A549 (cell line): Measurements from ENCODE around the gene AGAP3. TPM values are rescaled to one million over a fixed set of nuclear protein-coding genes. Genes with fewer than 3 reads are reported as not detected.

ENCODE experiments used
- ATAC-seq, 2 experiments: fragments of 200-7000 bp in 1 of 2; fragments of >200 bp in 1 of 2; cut with Nextera tagmentation in 1 of 2; cut with Tn5 transposase in 1 of 2; 3 replicates each; pipeline versions ENCODE4 v1.8.0 to v1.9.1; 2018 to 2020; ENCODE audit warnings: mild to moderate bottlenecking in 1 of 2, moderate library complexity in 1 of 2
- CTCF ChIA-PET: fragments of 300-600 bp; sonication (Branson Sonifier 250); formaldehyde crosslinking; extraction: SDS; loops from one replicate; lab custom pipeline; 2021; ENCODE audit warnings: antibody characterized with exemption, inconsistent platforms; lab: Yijun Ruan, JAX
- POLR2A ChIA-PET: fragments of 350-600 bp; formaldehyde crosslinking; extraction: SDS; loops from one replicate; lab custom pipeline; 2021; ENCODE audit warnings: antibody characterized with exemption, inconsistent platforms; lab: Yijun Ruan, JAX
- DNase-seq, 2 experiments: peaks; one replicate each; pipeline versions ENCODE4 v3.0.0 to v3.0.0-alpha.2; 2011 to 2016; ENCODE audit warnings: low read depth in 1 of 2, low spot score in 1 of 2
- FAIRE-seq: peaks from 2 replicates; lab custom pipeline; 2011; peaks lifted over from hg19 to GRCh38; lab: Jason Lieb, UNC
- H3K27ac ChIP-seq, 2 experiments: fragments of >200 bp; sonication (Bioruptor Twin); formaldehyde crosslinking; 3 replicates each; pipeline ENCODE4 v1.5.1; 2016 to 2017
- H3K4me1 ChIP-seq: fragments of >200 bp; sonication (Bioruptor Twin); formaldehyde crosslinking; 3 replicates; pipeline ENCODE4 v1.6.1; 2016
- H3K4me2 ChIP-seq: fragments of >200 bp; sonication (Bioruptor Twin); formaldehyde crosslinking; 3 replicates; pipeline ENCODE4 v1.6.1; 2016
- H3K4me3 ChIP-seq: fragments of >200 bp; sonication (Bioruptor Twin); formaldehyde crosslinking; 3 replicates; pipeline ENCODE4 v1.5.1; 2016
- H3K9me3 ChIP-seq: fragments of >200 bp; sonication (Bioruptor Twin); formaldehyde crosslinking; 3 replicates; pipeline ENCODE4 v1.6.1; 2016
- BHLHE40 ChIP-seq: IDR thresholded peaks from 2 replicates; pipeline ENCODE4 v1.6.1; 2012; ENCODE audit warnings: low read depth, low read length, inconsistent platforms
- CEBPB ChIP-seq, 2 experiments: fragments of >200 bp in 1 of 2; sonication (Bioruptor Twin) in 1 of 2; formaldehyde crosslinking in 1 of 2; IDR thresholded peaks; 2 replicates each; pipeline ENCODE4 v1.6.1; 2012 to 2016
- EHMT2 ChIP-seq: fragments of 200-600 bp; sonication (generic); IDR thresholded peaks from 2 replicates; pipeline ENCODE4 v1.6.1; 2016; ENCODE audit warnings: antibody characterized with exemption, low read depth, mild to moderate bottlenecking, moderate library complexity
- EP300 ChIP-seq, 2 experiments: fragments of >200 bp; sonication (Bioruptor Twin); formaldehyde crosslinking; IDR thresholded peaks; 2 replicates in 1 of 2; 3 replicates in 1 of 2; pipeline ENCODE4 v1.6.1; 2016 to 2017
- ESRRA ChIP-seq: fragments of 150-350 bp; IDR thresholded peaks from 2 replicates; pipeline ENCODE4 v1.6.1; 2014; ENCODE audit warnings: mild to moderate bottlenecking, low read length, borderline replicate concordance
- FOSL2 ChIP-seq, 2 experiments: fragments of 450-650 bp in 1 of 2; fragments of >200 bp in 1 of 2; sonication (Bioruptor Twin) in 1 of 2; formaldehyde crosslinking; IDR thresholded peaks; 2 replicates each; pipeline versions ENCODE4 v1.5.0 to v1.6.1; 2016 to 2020; ENCODE audit warnings: mild to moderate bottlenecking in 1 of 2, moderate library complexity in 1 of 2
- HEYL ChIP-seq: fragments of 250-450 bp; sonication (Bioruptor Pico); IDR thresholded peaks from 2 replicates; pipeline ENCODE4 v1.8.0; 2021; ENCODE audit warnings: mild to moderate bottlenecking, moderate library complexity
- HOXB5 ChIP-seq: fragments of 250-450 bp; sonication (Bioruptor Pico); IDR thresholded peaks from 2 replicates; pipeline ENCODE4 v1.5.0; 2020; ENCODE audit warnings: mild to moderate bottlenecking, moderate library complexity
- JUNB ChIP-seq: fragments of >200 bp; sonication (Bioruptor Twin); formaldehyde crosslinking; IDR thresholded peaks from 2 replicates; pipeline ENCODE4 v1.6.1; 2016
- KDM5A ChIP-seq: fragments of 200-600 bp; sonication (generic); IDR thresholded peaks from 2 replicates; pipeline ENCODE4 v1.6.1; 2016; ENCODE audit warnings: antibody characterized with exemption, mild to moderate bottlenecking
- MAFK ChIP-seq: fragments of 450-650 bp; IDR thresholded peaks from 2 replicates; pipeline ENCODE4 v1.6.1; 2014; ENCODE audit not compliant: partially characterized antibody
- NFE2L2 ChIP-seq: fragments of 150-350 bp; conservative IDR thresholded peaks from 2 replicates; pipeline ENCODE4 v1.6.1; 2014; ENCODE audit warnings: low read length
- NPAS2 ChIP-seq: fragments of 250-450 bp; sonication (Bioruptor Pico); IDR thresholded peaks from 2 replicates; pipeline ENCODE4 v1.8.0; 2022; ENCODE audit warnings: mild to moderate bottlenecking, moderate library complexity, borderline replicate concordance
- PBX3 ChIP-seq: IDR thresholded peaks from 2 replicates; pipeline ENCODE4 v1.6.1; 2012
- PHF8 ChIP-seq: fragments of 200-600 bp; sonication (generic); IDR thresholded peaks from 2 replicates; pipeline ENCODE4 v1.6.1; 2016; ENCODE audit warnings: low read depth, mild to moderate bottlenecking, antibody characterized with exemption, moderate library complexity, borderline replicate concordance
- POLR2A ChIP-seq: IDR thresholded peaks from 2 replicates; pipeline ENCODE4 v1.6.1; 2012; ENCODE audit warnings: mild to moderate bottlenecking, low read length
- RAD21 ChIP-seq, 2 experiments: fragments of >200 bp in 1 of 2; sonication (Bioruptor Twin) in 1 of 2; formaldehyde crosslinking in 1 of 2; IDR thresholded peaks in 1 of 2; conservative IDR thresholded peaks in 1 of 2; 2 replicates in 1 of 2; 3 replicates in 1 of 2; pipeline ENCODE4 v1.6.1; 2012 to 2018; ENCODE audit warnings: inconsistent platforms in 1 of 2
- RCOR1 ChIP-seq: fragments of 150-350 bp; IDR thresholded peaks from 2 replicates; pipeline ENCODE4 v1.6.1; 2014; ENCODE audit warnings: antibody characterized with exemption, low read length, low read depth
- RNF2 ChIP-seq: fragments of 200-600 bp; sonication (generic); IDR thresholded peaks from 2 replicates; pipeline ENCODE4 v1.6.1; 2016; ENCODE audit warnings: low read depth, mild to moderate bottlenecking, antibody characterized with exemption, moderate library complexity, borderline replicate concordance
- SREBF2 ChIP-seq: fragments of 450-650 bp; IDR thresholded peaks from 2 replicates; pipeline ENCODE4 v1.6.1; 2014; ENCODE audit warnings: mild to moderate bottlenecking, moderate library complexity
- USF2 ChIP-seq: fragments of 450-650 bp; IDR thresholded peaks from 2 replicates; pipeline ENCODE4 v1.6.1; 2014; ENCODE audit warnings: antibody characterized with exemption
- ZC3H11A ChIP-seq: fragments of 450-650 bp; IDR thresholded peaks from 2 replicates; pipeline ENCODE4 v1.6.1; 2014; ENCODE audit warnings: antibody characterized with exemption, mild to moderate bottlenecking
- ZFP36 ChIP-seq: fragments of 450-650 bp; IDR thresholded peaks from 2 replicates; pipeline ENCODE4 v1.6.1; 2014; ENCODE audit warnings: borderline replicate concordance; ENCODE audit not compliant: partially characterized antibody
- ZNF302 ChIP-seq: fragments of 250-450 bp; sonication (Bioruptor Pico); IDR thresholded peaks from 2 replicates; pipeline ENCODE4 v1.9.0; 2021; ENCODE audit warnings: inconsistent platforms, mild to moderate bottlenecking, moderate library complexity
- ZSCAN20 ChIP-seq: fragments of 250-450 bp; sonication (Bioruptor Pico); IDR thresholded peaks from 2 replicates; pipeline ENCODE4 v1.8.0; 2022; ENCODE audit warnings: mild to moderate bottlenecking, moderate library complexity
- WGBS: methylation state at CpG from one replicate; pipeline ENCODE4 v1.1.6; 2017; ENCODE audit errors: missing lambda C conversion rate; 5-methylcytosine and 5-hydroxymethylcytosine counted together
- polyA plus RNA-seq, 4 experiments: library from polyadenylated mRNA; depleted of rRNA in 3 of 4; stranded (reverse); fragments of >200 nt; fragmentation: RNase III in 1 of 4; extraction: RNeasy Plus Mini Kit Qiagen cat#74134 plus additional on column Dnase treatment in 1 of 4; gene quantifications; 2 replicates in 3 of 4; 3 replicates in 1 of 4; pipeline ENCODE4 v1.2.3, GENCODE V29; 2011 to 2017
- TF ChIP-seq, protein P1 (sequence below): IDR thresholded peaks from 2 replicates; pipeline ENCODE4 v1.6.1; 2012
- TF ChIP-seq, protein P2 (sequence below): fragments of >200 bp; sonication (Bioruptor Twin); formaldehyde crosslinking; IDR thresholded peaks from 3 replicates; pipeline ENCODE4 v1.5.1; 2016
- TF ChIP-seq, protein P3 (sequence below): fragments of 200-600 bp; sonication (generic); IDR thresholded peaks from 2 replicates; pipeline ENCODE4 v1.6.1; 2016; ENCODE audit warnings: antibody characterized with exemption, mild to moderate bottlenecking, moderate library complexity

The AGAP3 gene
- polyA plus RNA-seq, 2 of the 4 experiments (the other 2 are of a cell fraction): 33.8 to 45.9 TPM

DNA sequence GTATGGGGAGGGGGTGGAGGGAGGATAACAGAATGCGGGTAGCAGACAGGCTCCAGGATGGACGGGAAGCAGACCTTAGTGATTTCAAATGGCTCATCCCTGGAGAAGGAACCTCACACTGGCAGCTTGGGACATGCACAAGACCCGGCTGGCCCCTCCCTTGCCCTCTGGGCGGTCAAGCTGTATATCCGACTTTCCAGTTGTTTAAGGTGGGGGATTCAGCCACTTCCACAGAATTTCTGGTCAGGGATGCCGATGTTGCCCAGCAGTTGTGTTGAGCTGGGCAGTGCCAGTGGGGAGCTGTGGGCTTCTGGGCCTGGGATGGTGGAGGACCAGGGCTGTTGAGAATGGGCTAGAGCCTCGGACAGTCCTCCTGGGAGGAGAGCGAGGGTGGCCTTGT is 42.4 kb downstream of the AGAP3 start (continued):
- TF ChIP-seq NPAS2 (no peak), HOXB5 (CRISPR knock-in tag) (no peak), BHLHE40 (no peak), FOSL2 (IDR thresholded peaks at IDR 0.05) (no peak), FOSL2 (CRISPR knock-in tag; IDR thresholded peaks at IDR 0.05) (no peak), EP300 (IDR thresholded peaks at IDR 0.05) (no peak), NFE2L2 (no peak)
- TF ChIP-seq, all 56 proteins: peak for 0

GRCh38 chr7:151129117-151129959 is 43.1 kb downstream of the AGAP3 start:
- ChIA-PET POLR2A (no interaction called here), CTCF (interaction anchor here (0.6 to 5.1 kb wide), 16 partner anchors 9 to 231 kb away, joined by 3 to 25 read pairs (median 4); partner anchors contain the start of gene GBX1)
- ATAC-seq (no peak), DNase-seq (no peak), FAIRE-seq (no peak)
- H3K4me3 ChIP-seq: no peak overlapping the region
- no peak overlapping the region for H3K4me2 ChIP-seq
- TF ChIP-seq KDM5A (no peak), POLR2A (no peak), ZSCAN20 (CRISPR knock-in tag) (no peak), RNF2 (no peak), PBX3 (no peak), HEYL (CRISPR knock-in tag) (no peak), CEBPB (IDR thresholded peaks at IDR 0.05) (no peak), EHMT2 (no peak), JUNB (no peak), MAFK (no peak), ZNF302 (CRISPR knock-in tag) (no peak), ZC3H11A (no peak), SREBF2 (no peak), RAD21 (conservative IDR thresholded peaks at IDR 0.05 in 1 of 2, IDR thresholded peaks at IDR 0.05 in 1 of 2) (no peak)
- TF ChIP-seq, protein P1, sequence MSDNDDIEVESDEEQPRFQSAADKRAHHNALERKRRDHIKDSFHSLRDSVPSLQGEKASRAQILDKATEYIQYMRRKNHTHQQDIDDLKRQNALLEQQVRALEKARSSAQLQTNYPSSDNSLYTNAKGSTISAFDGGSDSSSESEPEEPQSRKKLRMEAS: no peak
- WGBS: 94% methylated on average over 17 of the region's 28 CpGs
- no peaks in the 10 kb centered on the region for H3K4me1 ChIP-seq
- H3K9me3 ChIP-seq: no peaks in the 10 kb centered on the region
- H3K27ac ChIP-seq: no peak overlapping the region

GRCh38 chr7:151129960-151130591 is 43.8 kb downstream of the AGAP3 start:
- Histone ChIP-seq H3K4me1 (no peaks in the 10 kb centered on the region), H3K4me3 (no peak overlapping the region), H3K4me2 (no peak overlapping the region), H3K27ac (no peak overlapping the region), H3K9me3 (no peaks in the 10 kb centered on the region)
- no peak for ATAC-seq
- no peak for FAIRE-seq
- CTCF ChIA-PET: interaction anchor here (0.6 to 5.1 kb wide), 13 partner anchors 9 to 185 kb away, joined by 3 to 25 read pairs (median 4); partner anchors contain the start of gene GBX1
- WGBS: 95% methylated on average over 9 of the region's 9 CpGs
- POLR2A ChIA-PET: no interaction called here
- no peak for DNase-seq
- TF ChIP-seq ESRRA: no peak
- TF ChIP-seq, protein P2, sequence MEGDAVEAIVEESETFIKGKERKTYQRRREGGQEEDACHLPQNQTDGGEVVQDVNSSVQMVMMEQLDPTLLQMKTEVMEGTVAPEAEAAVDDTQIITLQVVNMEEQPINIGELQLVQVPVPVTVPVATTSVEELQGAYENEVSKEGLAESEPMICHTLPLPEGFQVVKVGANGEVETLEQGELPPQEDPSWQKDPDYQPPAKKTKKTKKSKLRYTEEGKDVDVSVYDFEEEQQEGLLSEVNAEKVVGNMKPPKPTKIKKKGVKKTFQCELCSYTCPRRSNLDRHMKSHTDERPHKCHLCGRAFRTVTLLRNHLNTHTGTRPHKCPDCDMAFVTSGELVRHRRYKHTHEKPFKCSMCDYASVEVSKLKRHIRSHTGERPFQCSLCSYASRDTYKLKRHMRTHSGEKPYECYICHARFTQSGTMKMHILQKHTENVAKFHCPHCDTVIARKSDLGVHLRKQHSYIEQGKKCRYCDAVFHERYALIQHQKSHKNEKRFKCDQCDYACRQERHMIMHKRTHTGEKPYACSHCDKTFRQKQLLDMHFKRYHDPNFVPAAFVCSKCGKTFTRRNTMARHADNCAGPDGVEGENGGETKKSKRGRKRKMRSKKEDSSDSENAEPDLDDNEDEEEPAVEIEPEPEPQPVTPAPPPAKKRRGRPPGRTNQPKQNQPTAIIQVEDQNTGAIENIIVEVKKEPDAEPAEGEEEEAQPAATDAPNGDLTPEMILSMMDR: no peak
- TF ChIP-seq RCOR1: no peak
- no peak for TF ChIP-seq FOSL2 (IDR thresholded peaks at IDR 0.05)
- TF ChIP-seq FOSL2 (CRISPR knock-in tag; IDR thresholded peaks at IDR 0.05): no peak
- TF ChIP-seq USF2: no peak
- no peak for TF ChIP-seq ZFP36
- TF ChIP-seq PHF8: no peak
- TF ChIP-seq, protein P3, sequence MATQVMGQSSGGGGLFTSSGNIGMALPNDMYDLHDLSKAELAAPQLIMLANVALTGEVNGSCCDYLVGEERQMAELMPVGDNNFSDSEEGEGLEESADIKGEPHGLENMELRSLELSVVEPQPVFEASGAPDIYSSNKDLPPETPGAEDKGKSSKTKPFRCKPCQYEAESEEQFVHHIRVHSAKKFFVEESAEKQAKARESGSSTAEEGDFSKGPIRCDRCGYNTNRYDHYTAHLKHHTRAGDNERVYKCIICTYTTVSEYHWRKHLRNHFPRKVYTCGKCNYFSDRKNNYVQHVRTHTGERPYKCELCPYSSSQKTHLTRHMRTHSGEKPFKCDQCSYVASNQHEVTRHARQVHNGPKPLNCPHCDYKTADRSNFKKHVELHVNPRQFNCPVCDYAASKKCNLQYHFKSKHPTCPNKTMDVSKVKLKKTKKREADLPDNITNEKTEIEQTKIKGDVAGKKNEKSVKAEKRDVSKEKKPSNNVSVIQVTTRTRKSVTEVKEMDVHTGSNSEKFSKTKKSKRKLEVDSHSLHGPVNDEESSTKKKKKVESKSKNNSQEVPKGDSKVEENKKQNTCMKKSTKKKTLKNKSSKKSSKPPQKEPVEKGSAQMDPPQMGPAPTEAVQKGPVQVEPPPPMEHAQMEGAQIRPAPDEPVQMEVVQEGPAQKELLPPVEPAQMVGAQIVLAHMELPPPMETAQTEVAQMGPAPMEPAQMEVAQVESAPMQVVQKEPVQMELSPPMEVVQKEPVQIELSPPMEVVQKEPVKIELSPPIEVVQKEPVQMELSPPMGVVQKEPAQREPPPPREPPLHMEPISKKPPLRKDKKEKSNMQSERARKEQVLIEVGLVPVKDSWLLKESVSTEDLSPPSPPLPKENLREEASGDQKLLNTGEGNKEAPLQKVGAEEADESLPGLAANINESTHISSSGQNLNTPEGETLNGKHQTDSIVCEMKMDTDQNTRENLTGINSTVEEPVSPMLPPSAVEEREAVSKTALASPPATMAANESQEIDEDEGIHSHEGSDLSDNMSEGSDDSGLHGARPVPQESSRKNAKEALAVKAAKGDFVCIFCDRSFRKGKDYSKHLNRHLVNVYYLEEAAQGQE: no peak
